Small intestine (tissue), 7 donors: ENCODE data around the gene PDE8B. TPM values are rescaled to one million over a fixed set of nuclear protein-coding genes. Genes with fewer than 3 reads are reported as not detected.

Source experiments
- DNase-seq, 2 donors: peaks; one replicate each; pipeline versions ENCODE4 v3.0.0 to v3.0.0-alpha.2; 2013
- FAIRE-seq: peaks from 2 replicates; lab custom pipeline; 2012; peaks lifted over from hg19 to GRCh38; lab: Jason Lieb, UNC
- H3K27ac ChIP-seq, 3 donors: one replicate each; pipeline ENCODE4 v1.5.1; 2013; ENCODE audit warnings: low read length in 2 of 3, mild to moderate bottlenecking in 2 of 3, control low read depth in 1 of 3, inconsistent platforms in 1 of 3, low read depth in 1 of 3, moderate library complexity in 1 of 3
- H3K27me3 ChIP-seq, 3 donors: one replicate each; pipeline ENCODE4 v1.6.1; 2013; ENCODE audit warnings: low read length in 3 of 3, inconsistent platforms in 1 of 3; ENCODE audit not compliant: control insufficient read depth in 3 of 3, insufficient read depth in 3 of 3
- H3K36me3 ChIP-seq, 3 donors: one replicate each; pipeline ENCODE4 v1.6.1; 2013; ENCODE audit warnings: low read length in 3 of 3, inconsistent platforms in 1 of 3, low read depth in 1 of 3, mild to moderate bottlenecking in 1 of 3, moderate library complexity in 1 of 3; ENCODE audit not compliant: control insufficient read depth in 3 of 3, insufficient read depth in 2 of 3
- H3K4me1 ChIP-seq, 3 donors: one replicate each; pipeline ENCODE4 v1.6.1; 2013; ENCODE audit warnings: low read length in 2 of 3, inconsistent platforms in 1 of 3, low read depth in 1 of 3, mild to moderate bottlenecking in 1 of 3, moderate library complexity in 1 of 3; ENCODE audit not compliant: control insufficient read depth in 3 of 3, insufficient read depth in 2 of 3
- H3K4me3 ChIP-seq, 3 donors: one replicate each; pipeline ENCODE4 v1.5.1; 2013; ENCODE audit warnings: low read length in 3 of 3, control low read depth in 1 of 3, inconsistent platforms in 1 of 3, low read depth in 1 of 3, mild to moderate bottlenecking in 1 of 3, moderate library complexity in 1 of 3
- H3K9me3 ChIP-seq, 2 donors: one replicate each; pipeline ENCODE4 v1.6.1; 2013; ENCODE audit warnings: low read depth in 1 of 2, low read length in 1 of 2; ENCODE audit not compliant: control insufficient read depth in 2 of 2, insufficient read depth in 1 of 2
- WGBS, 3 donors: extraction: QIAGEN DNeasy Blood & Tissue Kit; methylation state at CpG; one replicate each; pipeline ENCODE4 v1.1.7; 2013; 5-methylcytosine and 5-hydroxymethylcytosine counted together
- polyA plus RNA-seq, 4 donors: library from polyadenylated mRNA; stranded (reverse) in 3 of 4; unstranded in 1 of 4; fragments of 200-250 nt in 3 of 4; fragments of 120-200 nt in 1 of 4; gene quantifications; one replicate each; pipeline versions ENCODE4 v1.2.1 to v1.2.3, GENCODE V29; 2013
- donor health status: healthy with polysubstance abuse.
- donor health status: control.
- donor health status: control.
- donor health status: Bipolar disorder and iron deficiency.
- donor health status: healthy.

PDE8B gene
- polyA plus RNA-seq, 4 donors = 0.22 to 1.5 (median 0.99) TPM

GRCh38 chr5:77171141-77171910 lies 39.2 kb upstream of the PDE8B start:
- WGBS, 3 donors = 79 to 89% (median 84%) methylated on average over 7 of the region's 7 CpGs
- Histone ChIP-seq H3K4me1 (peaks cover 0 to 4% (median 0%) of the 10 kb centered on the region in 3 donors), H3K27me3 (peaks cover 0 to 6% (median 0%) of the 10 kb centered on the region in 3 donors), H3K36me3 (no peaks in the 10 kb centered on the region), H3K27ac (no peak overlapping the region), H3K9me3 (no peaks in the 10 kb centered on the region), H3K4me3 (no peak overlapping the region)
- FAIRE-seq (no peak), DNase-seq (no peak)

- Histone ChIP-seq H3K36me3 (no peaks in the 10 kb centered on the region), H3K27me3 (peaks cover 0 to 6% (median 3%) of the 10 kb centered on the region in 3 donors), H3K4me3 (no peak overlapping the region), H3K9me3 (no peaks in the 10 kb centered on the region), H3K27ac (no peak overlapping the region), H3K4me1 (peaks cover 0 to 4% (median 0%) of the 10 kb centered on the region in 3 donors)
- no peak for FAIRE-seq
- no peak for DNase-seq
- WGBS, 3 donors = 91 to 100% (median 93%) methylated on average over 1 of the region's 1 CpG
Measured at GRCh38 chr5:77172713-77173328, 37.7 kb upstream of the PDE8B start.

GRCh38 chr5:77174526-77174925 lies 36.0 kb upstream of the PDE8B start:
- no peak for FAIRE-seq
- no peaks in the 10 kb centered on the region for H3K4me1 ChIP-seq
- no peak overlapping the region for H3K27ac ChIP-seq
- 74 to 78% (median 75%) methylated on average over 6 of the region's 6 CpGs for WGBS, 3 donors
- no peaks in the 10 kb centered on the region for H3K36me3 ChIP-seq
- peaks cover 0 to 13% (median 3%) of the 10 kb centered on the region in 3 donors for H3K27me3 ChIP-seq
- no peak for DNase-seq
- no peak overlapping the region for H3K4me3 ChIP-seq
- no peaks in the 10 kb centered on the region for H3K9me3 ChIP-seq

GRCh38 chr5:77175231-77175630 lies 35.2 kb upstream of the PDE8B start:
- no peak for DNase-seq
- peaks cover 0 to 20% (median 3%) of the 10 kb centered on the region in 3 donors for H3K27me3 ChIP-seq
- H3K4me1 ChIP-seq = no peaks in the 10 kb centered on the region
- no peak overlapping the region for H3K27ac ChIP-seq
- H3K9me3 ChIP-seq = no peaks in the 10 kb centered on the region
- H3K4me3 ChIP-seq = no peak overlapping the region
- no peak for FAIRE-seq
- no peaks in the 10 kb centered on the region for H3K36me3 ChIP-seq

- FAIRE-seq (no peak), DNase-seq (no peak)
- no peaks in the 10 kb centered on the region for H3K9me3 ChIP-seq
- no peaks in the 10 kb centered on the region for H3K36me3 ChIP-seq
- peaks cover 0 to 31% (median 6%) of the 10 kb centered on the region in 3 donors for H3K27me3 ChIP-seq
- H3K4me3 ChIP-seq = no peak overlapping the region
- no peak overlapping the region for H3K27ac ChIP-seq
- 83 to 92% (median 84%) methylated on average over 5 of the region's 5 CpGs for WGBS, 3 donors
- no peaks in the 10 kb centered on the region for H3K4me1 ChIP-seq
Measured at GRCh38 chr5:77176429-77176828, 34.1 kb upstream of the PDE8B start.

GRCh38 chr5:77177576-77177975 lies 32.9 kb upstream of the PDE8B start:
- Histone ChIP-seq H3K27me3 (peaks cover 0 to 41% (median 3%) of the 10 kb centered on the region in 3 donors), H3K27ac (no peak overlapping the region), H3K4me1 (no peaks in the 10 kb centered on the region), H3K4me3 (no peak overlapping the region), H3K36me3 (no peaks in the 10 kb centered on the region), H3K9me3 (no peaks in the 10 kb centered on the region)
- FAIRE-seq (no peak), DNase-seq (no peak)
- 91 to 95% (median 93%) methylated on average over 5 of the region's 5 CpGs for WGBS, 3 donors

- Histone ChIP-seq H3K4me1 (no peaks in the 10 kb centered on the region), H3K4me3 (peak overlapping the region in 2 of 3 donors; percentile 28 to 43), H3K9me3 (no peaks in the 10 kb centered on the region), H3K27ac (no peak overlapping the region), H3K36me3 (no peaks in the 10 kb centered on the region), H3K27me3 (peaks cover 0 to 41% (median 4%) of the 10 kb centered on the region in 3 donors)
- WGBS, 3 donors = 2 to 3% (median 2%) methylated on average over 54 to 69 of the region's 69 CpGs
- peak; percentile 43 to 56 for DNase-seq
- FAIRE-seq = no peak
Measured at GRCh38 chr5:77180167-77181081, 30.1 kb upstream of the PDE8B start.

GRCh38 chr5:77181173-77181572 lies 29.3 kb upstream of the PDE8B start:
- Histone ChIP-seq H3K27ac (no peak overlapping the region), H3K27me3 (peaks cover 0 to 41% (median 4%) of the 10 kb centered on the region in 3 donors), H3K9me3 (no peaks in the 10 kb centered on the region), H3K36me3 (no peaks in the 10 kb centered on the region), H3K4me1 (no peaks in the 10 kb centered on the region), H3K4me3 (peak overlapping the region in 1 of 3 donors; percentile 43)
- FAIRE-seq (no peak), DNase-seq (peak; percentile 6 to 13)
- 2 to 6% (median 5%) methylated on average over 15 of the region's 15 CpGs for WGBS, 3 donors
